Tongue (tissue), 2 donors: ENCODE results near the gene NR4A3. TPM values are rescaled to one million over a fixed set of nuclear protein-coding genes. Genes with fewer than 3 reads are reported as not detected.

Experiments used
- DNase-seq: peaks from one replicate; pipeline ENCODE4 v3.0.0-alpha.2; 2015
- total RNA-seq: library from RNA; depleted of rRNA; stranded (reverse); fragments of >200 nt; gene quantifications from one replicate; pipeline ENCODE4 v1.2.3, GENCODE V29; 2014

Gene NR4A3
- total RNA-seq, 1 donor from 2014 or later = 4.7 TPM

DNA sequence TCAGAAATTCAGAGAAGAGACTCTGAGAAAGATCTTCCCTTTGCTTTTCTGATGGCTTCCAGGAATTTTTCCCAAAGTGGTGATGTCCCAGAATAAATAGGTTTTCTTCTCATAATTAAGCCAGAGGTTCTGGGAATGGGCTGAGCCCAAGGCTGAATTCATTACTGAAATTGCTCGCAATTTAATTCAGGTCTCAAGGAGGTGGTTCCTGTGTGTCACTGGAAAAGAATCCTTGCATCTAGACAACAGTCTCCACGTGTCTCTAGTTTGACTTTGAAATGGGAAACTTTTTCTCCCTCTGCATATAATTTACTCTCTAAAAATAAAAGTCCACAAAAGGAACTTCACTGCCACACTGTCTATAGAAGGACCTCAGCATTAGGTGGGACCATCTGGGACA, 57.0 kb downstream of the NR4A3 start:
- DNase-seq = no peak

DNA sequence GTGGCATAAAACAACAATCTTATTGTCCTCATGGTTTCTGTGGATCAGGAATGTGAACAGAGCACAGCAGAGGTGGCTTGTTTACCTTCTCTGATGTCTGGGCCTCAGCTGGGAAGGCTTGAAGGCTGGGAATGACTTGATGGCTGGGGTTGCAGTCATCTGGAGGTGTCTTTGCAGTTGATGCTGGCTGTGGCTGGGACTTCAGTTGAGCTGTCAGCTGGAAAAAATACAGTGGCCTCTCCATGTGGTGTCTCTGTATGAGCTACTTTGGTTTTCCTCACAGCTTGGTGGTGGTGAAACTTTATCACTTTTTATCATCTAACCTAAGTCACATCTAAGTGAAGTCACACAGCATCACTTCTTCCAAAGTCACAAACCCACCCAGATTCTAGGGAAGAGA, 60.1 kb downstream of the NR4A3 start:
- DNase-seq = no peak

DNA sequence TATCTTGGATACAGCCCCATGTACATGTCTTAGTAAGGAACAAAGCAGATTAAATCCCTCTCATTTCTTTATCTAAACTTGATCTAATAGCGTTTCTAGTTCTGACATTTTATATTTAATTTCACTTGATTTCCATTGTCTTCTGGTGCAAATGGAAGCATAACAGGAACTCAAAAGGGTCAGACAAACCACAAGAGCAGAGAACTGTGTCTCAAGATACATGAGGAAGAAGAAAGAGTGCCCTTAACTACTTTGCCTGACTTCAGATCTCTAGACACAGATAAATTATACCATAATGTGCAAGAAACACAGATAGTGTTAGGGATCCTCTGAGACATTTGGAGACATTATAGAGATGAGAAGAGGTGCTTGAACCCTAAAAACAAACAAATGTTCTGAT, 64.1 kb downstream of the NR4A3 start:
- no peak for DNase-seq

DNA sequence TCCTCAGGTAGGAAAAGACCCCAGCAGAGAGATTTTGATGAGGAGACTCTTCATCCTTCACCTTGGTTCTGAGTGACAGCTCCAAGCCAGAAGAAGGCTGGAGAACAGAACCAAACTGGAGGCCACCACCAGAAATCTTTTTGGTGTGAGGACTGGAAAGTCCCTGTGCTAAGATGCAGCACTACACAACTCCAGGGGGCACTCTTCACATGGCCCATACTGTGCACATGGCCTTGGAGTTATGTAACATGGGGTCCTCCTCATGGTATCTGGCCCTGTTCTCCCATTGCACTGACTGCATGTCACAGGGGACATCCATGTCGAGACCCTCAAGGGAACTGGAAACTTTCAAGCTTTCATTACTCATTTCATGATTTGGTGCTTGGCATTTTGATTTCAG, 67.4 kb downstream of the NR4A3 start:
- DNase-seq = no peak

DNA sequence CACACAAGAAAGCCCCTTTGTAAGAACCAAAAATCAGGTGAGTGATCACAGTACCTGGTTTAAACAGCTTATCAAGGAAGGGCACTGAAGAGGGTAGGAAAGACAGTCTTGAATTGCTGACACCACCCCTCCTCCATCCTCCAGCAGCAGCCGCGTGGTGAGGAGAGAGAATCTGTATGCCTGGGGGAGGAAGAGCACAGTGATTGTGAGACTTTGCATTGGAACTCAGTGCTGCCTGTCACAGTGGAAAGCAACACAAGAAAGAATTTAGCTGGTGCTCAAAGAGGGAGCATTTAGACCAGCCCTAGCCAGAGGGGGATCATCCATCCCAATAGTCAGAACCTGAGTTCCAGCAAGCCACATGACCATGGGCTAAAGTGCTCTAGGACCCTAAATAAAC, 73.1 kb downstream of the NR4A3 start:
- DNase-seq = no peak

DNA sequence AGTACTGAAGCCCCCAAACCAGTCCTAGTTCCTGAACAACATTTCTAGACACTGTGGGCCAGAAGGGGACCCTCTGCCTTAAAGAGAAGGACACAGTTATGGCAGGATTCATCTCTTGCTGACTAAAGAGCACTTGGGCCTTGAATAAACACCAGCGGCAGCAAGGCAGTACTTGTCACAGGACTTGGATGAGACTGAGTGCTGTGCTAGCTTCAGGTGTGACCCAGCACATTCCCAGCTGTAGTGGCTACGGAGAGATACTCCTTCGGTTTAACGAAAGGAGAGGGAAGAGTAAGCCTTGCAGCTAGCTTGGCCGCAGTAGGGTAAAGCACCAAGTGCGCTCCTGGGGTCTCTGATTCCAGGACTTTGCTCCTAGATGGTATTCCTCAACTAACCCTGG, 73.8 kb downstream of the NR4A3 start:
- no peak for DNase-seq

DNA sequence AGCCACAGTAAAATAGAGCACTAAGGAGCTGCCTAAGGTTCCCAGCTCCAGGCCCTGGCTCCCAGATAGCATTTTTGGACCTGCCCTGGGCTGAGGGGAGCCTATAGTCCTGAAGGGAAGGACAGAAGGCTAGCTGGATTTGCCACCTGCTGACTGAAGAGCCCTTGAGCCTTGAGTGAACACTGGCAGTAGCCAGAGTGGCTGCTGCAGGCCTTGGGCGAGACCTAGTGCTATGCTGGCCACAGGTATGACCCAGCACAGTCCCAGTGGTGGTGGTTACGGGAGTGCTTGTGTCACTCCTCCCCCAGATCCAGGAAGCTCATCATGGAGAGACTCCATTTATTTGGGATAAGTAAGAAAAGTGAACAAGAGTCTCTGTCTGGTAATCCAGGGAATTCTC, 74.4 kb downstream of the NR4A3 start:
- no peak for DNase-seq

DNA sequence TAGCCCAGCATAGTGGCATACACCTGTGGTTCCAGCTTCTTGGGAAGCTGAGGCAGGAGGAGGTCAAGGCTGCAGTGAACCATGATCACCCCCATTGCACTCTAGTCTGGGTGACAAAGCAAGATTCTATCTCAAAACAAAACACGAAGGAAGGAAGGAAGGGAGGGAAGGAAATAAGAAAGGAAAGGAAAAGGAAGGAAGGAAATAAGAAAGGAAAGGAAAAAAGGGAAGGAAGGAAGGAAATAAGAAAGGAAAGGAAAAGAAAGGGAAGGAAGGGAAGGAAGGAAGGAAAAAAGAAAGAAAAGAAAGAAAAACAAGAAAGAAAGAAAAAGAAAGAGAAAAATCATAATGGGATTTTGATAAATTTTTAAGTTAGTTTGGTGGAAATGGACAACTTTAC, 81.7 kb downstream of the NR4A3 start:
- DNase-seq = no peak

DNA sequence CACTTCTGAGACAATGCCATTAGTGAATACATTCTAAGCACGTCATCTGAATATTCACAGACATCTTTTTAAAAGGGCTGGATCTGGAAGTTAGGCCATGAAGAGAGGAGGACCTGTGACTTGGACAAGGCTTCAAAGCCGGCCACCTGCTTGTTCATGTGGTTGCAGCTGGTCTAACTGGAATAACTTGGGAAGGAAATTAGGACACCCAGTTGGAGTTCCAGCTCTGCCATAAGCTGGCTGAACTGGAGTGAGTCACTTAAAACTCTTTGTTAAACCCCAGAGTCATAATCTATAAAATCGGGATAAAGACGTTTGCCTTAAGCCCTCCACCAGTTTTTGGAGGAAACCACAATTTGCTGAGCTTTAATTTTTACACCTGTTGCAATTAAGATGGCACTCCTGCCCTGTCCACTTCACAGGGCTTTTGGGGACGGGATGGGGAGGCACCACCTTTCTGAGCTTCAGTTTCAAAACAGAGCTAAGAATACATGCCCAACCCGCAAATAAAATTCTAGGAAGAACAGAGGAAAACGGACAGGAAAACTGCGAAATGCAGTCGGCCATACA, 84.2 kb downstream of the NR4A3 start:
- DNase-seq = peak; percentile 8

DNA sequence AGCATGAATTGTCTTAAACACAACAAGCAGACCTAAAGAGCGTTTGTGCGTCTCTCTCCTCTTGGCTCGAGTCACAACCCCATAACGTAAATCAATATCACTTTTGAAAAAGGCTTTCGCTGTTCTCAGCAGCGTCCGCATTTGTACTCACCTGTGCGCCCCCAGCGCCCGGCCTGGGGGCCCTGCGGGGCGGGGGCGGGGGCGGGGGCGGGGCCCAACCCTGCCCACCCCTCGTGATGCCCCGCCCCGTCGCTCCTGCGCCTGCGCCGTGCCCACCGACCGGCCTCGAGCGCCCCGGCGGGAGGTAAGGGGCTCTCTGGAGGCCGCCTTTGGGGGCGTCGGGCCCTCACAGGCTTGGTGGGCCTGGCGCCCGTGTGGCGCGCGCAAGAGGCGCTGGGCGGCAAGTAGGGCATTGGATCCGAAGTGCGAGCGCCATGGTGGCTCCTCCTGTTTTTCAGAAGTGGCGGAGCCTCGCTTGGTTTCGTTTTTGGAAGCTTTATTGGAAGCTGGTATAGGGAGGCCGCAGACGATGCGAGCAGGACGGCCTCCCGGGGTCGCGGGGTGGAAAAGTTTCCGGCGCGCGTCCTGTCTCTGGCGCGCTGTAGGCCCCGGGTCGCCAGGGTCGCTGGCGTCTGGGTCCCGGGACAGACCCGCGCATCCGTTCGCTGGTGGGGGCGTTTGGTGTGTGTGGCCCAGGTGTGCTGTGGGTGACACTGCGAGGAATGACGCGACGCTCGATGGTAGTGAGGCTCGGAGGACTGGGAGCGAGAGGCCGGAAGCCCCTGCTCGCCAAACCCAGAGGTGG, 84.9 kb downstream of the NR4A3 start, which contains the start of gene STX17:
STX17 (plus strand) TSS at position 252 of the 805 bp plus-strand sequence. CDS start 8,586 bp downstream, outside the sequence.
- peak; percentile 90 for DNase-seq

DNA sequence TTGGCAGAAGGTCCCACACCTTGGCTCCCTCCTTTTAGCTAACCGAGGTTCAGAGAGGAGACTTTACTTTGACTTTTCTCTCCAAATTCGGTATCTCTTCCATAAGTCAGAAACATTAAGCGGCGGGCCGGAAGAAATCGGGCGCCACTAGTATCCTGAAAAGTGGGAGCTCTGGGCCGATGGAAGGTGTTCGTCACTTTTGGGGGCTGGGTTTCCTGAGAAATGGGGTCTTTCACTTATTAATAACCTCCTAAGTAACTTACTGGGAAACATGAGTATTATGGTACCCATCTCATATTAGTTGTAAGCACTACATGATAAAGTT, 85.5 kb downstream of the NR4A3 start:
- DNase-seq = no peak

DNA sequence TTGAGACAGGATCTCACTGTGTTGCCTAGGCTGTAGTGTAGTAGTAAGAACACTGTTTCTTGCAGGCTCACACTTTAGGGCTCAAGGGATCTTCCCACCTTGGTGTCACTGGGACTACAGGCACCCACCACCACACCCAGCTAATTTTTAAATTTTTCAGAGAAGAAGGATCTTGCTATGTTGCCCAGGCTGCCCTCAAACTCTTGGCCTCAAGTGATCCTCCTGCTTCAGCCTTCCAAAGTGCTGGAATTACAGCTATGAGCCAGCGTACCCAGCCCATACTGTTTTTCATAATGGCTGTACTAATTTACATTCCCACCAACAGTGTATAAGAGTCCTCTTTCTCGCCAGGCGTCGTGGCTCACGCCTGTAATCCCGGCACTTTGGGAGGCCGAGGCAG, 89.9 kb downstream of the NR4A3 start:
- no peak for DNase-seq

Other genes with a start within 250 kb of the NR4A3 start
- 42.3 TPM for gene STX17, start 84.8 kb downstream of the NR4A3 start, total RNA-seq